Measurements from ENCODE around the gene SLC25A14. TPM values are rescaled to one million over a fixed set of nuclear protein-coding genes. Genes with fewer than 3 reads are reported as not detected.
"Not testable (repeated sequence)": the region's sequence is repeated elsewhere in the genome, so short reads cannot be mapped to it uniquely, and the experiment has no call there.

The SLC25A14 gene
- total and polyA plus RNA-seq, 3 donors from 2014 or later = 15.2 to 19.2 (median 16.8) TPM

GRCh38 chrX:130304587-130305368 is 34.9 kb upstream of the SLC25A14 start:
- TF ChIP-seq POLR2A (IDR thresholded peaks at IDR 0.05) = no peak
- TF ChIP-seq CTCF (IDR thresholded peaks at IDR 0.05) = no peak
- Histone ChIP-seq H3K36me3 (ENCODE audit: low read depth, missing control alignments) (no peaks in the 10 kb centered on the region), H3K4me1 (no peaks in the 10 kb centered on the region), H3K27me3 (no peaks in the 10 kb centered on the region), H3K27ac (no peak overlapping the region), H3K4me3 (no peak overlapping the region), H3K9me3 (no peaks in the 10 kb centered on the region)
- intact Hi-C loops (cut with DNase I; ENCODE audit: low total_unique reads) = no loop called here
- no peak for DNase-seq
- 89% methylated on average over 5 of the region's 5 CpGs; no CpG with 5 or more reads in 1 of the 2 donors for WGBS, 2 donors

GRCh38 chrX:130319886-130320285 is 19.8 kb upstream of the SLC25A14 start:
- DNase-seq; intact Hi-C loops (cut with DNase I; ENCODE audit: low total_unique reads): not testable (repeated sequence)
- WGBS, 2 donors = 80 to 85% methylated on average over 2 to 3 of the region's 3 CpGs

DNA sequence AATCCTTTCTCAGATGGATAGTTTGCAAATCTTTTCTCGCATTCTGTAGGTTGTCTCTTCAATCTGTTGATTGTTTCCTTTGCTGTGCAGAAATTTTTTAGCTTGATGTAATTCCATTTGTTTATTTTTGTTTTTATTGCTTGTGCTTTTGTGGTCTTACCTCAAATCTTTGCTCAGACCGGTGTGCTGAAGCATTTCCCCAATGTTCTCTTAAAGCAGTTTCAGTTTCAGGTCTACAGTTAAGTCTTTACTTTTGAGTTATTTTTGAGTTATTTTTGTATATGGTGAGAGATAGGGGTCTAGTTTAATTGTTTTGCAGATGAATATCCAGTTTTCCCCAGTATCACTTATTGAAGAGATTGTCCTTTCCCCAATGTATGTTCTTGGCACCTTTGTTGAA is 18.2 kb upstream of the SLC25A14 start:
- Histone ChIP-seq H3K27ac (no peak overlapping the region), H3K4me1 (no peaks in the 10 kb centered on the region), H3K4me3 (no peak overlapping the region), H3K9me3 (no peaks in the 10 kb centered on the region), H3K36me3 (ENCODE audit: low read depth, missing control alignments) (no peaks in the 10 kb centered on the region), H3K27me3 (no peaks in the 10 kb centered on the region)
- no peak for TF ChIP-seq POLR2A (IDR thresholded peaks at IDR 0.05)
- intact Hi-C loops (cut with DNase I; ENCODE audit: low total_unique reads) = no loop called here
- no peak for DNase-seq
- 88 to 91% methylated on average over 2 of the region's 2 CpGs for WGBS, 2 donors

More at GRCh38 chrX:130319886-130320285, 19.8 kb upstream of the SLC25A14 start:
- not testable (repeated sequence) for H3K9me3 ChIP-seq; H3K4me1 ChIP-seq; H3K4me3 ChIP-seq; H3K36me3 ChIP-seq (ENCODE audit: low read depth, missing control alignments); H3K27me3 ChIP-seq; H3K27ac ChIP-seq

DNA sequence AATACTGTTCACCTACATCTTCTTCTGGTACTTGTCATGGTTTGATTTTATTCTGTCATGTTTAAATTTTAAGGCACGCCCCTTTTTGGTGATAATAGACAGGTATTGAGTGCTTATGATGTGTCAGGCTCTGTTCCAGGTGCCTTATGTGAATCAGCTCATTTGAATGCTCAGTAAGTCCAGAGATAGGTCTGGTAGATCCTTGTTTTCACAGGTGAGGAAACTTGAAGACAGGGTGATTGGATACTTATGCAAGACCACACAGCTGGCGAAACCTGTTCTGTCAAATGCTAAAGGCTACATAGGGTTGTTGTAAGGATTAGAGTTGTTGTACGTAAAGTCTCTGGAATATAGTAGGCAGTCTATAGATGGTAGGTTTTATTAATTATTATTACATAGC is 9.6 kb upstream of the SLC25A14 start:
- Histone ChIP-seq H3K27ac (no peak overlapping the region), H3K4me1 (no peaks in the 10 kb centered on the region), H3K27me3 (no peaks in the 10 kb centered on the region), H3K36me3 (ENCODE audit: low read depth, missing control alignments) (no peaks in the 10 kb centered on the region), H3K4me3 (no peak overlapping the region), H3K9me3 (no peaks in the 10 kb centered on the region)
- WGBS, 2 donors = 74 to 83% methylated on average over 3 of the region's 3 CpGs
- DNase-seq = no peak
- no peak for TF ChIP-seq POLR2A (IDR thresholded peaks at IDR 0.05)
- TF ChIP-seq CTCF (IDR thresholded peaks at IDR 0.05) = no peak
- intact Hi-C loops (cut with DNase I; ENCODE audit: low total_unique reads) = no loop called here

- no peak for TF ChIP-seq POLR2A (IDR thresholded peaks at IDR 0.05)
- TF ChIP-seq CTCF (IDR thresholded peaks at IDR 0.05) = no peak
- Histone ChIP-seq H3K27ac (no peak overlapping the region), H3K27me3 (no peaks in the 10 kb centered on the region), H3K36me3 (ENCODE audit: low read depth, missing control alignments) (no peaks in the 10 kb centered on the region), H3K4me3 (no peak overlapping the region), H3K4me1 (no peaks in the 10 kb centered on the region), H3K9me3 (no peaks in the 10 kb centered on the region)
- WGBS, 2 donors = 21 to 37% methylated on average over 10 of the region's 10 CpGs
- intact Hi-C loops (cut with DNase I; ENCODE audit: low total_unique reads) = no loop called here
- peak; percentile 42 for DNase-seq
These were observed 9.0 kb upstream of the SLC25A14 start for GRCh38 chrX:130330706-130331105.

- Histone ChIP-seq H3K4me3 (no peak overlapping the region), H3K27ac (no peak overlapping the region), H3K36me3 (ENCODE audit: low read depth, missing control alignments) (no peaks in the 10 kb centered on the region), H3K4me1 (no peaks in the 10 kb centered on the region), H3K9me3 (no peaks in the 10 kb centered on the region), H3K27me3 (no peaks in the 10 kb centered on the region)
- TF ChIP-seq POLR2A (IDR thresholded peaks at IDR 0.05) = no peak
- TF ChIP-seq CTCF (IDR thresholded peaks at IDR 0.05) = no peak
- intact Hi-C loops (cut with DNase I; ENCODE audit: low total_unique reads) = no loop called here
- 43 to 63% methylated on average over 4 of the region's 4 CpGs for WGBS, 2 donors
- DNase-seq = no peak
These were observed 3.2 kb upstream of the SLC25A14 start for GRCh38 chrX:130336531-130336930.

- H3K4me1 ChIP-seq; H3K27ac ChIP-seq; intact Hi-C loops (cut with DNase I; ENCODE audit: low total_unique reads); H3K9me3 ChIP-seq; DNase-seq; H3K27me3 ChIP-seq; H3K36me3 ChIP-seq (ENCODE audit: low read depth, missing control alignments): not testable (repeated sequence)
- WGBS, 2 donors = 57 to 61% methylated on average over 8 of the region's 8 CpGs
- H3K4me3 ChIP-seq = peak overlapping the region in 1 of 2 donors; percentile 74
These were observed 850 bp upstream of the SLC25A14 start for GRCh38 chrX:130338869-130339268.

Data from testis (tissue), 3 donors.